BLaER1 treated with 17β-estradiol and CSF1 and Interleukin-3, amounts not matched to agents 10 nM and 100 nM (cell line): ENCODE data around the gene ATL2.

Experiments used
- H3K27ac ChIP-seq, 11 experiments: shearing (Covaris generic); formaldehyde crosslinking; 2 replicates each; pipeline ENCODE4 v1.8.1; 2022
- H3K27me3 ChIP-seq, 11 experiments: shearing (Covaris generic); formaldehyde crosslinking; 2 replicates each; pipeline ENCODE4 v1.8.1; 2022
- H3K36me3 ChIP-seq, 11 experiments: shearing (Covaris generic); formaldehyde crosslinking; 2 replicates each; pipeline ENCODE4 v1.8.1; 2022
- H3K4me1 ChIP-seq, 10 experiments: shearing (Covaris generic); formaldehyde crosslinking; 2 replicates each; pipeline ENCODE4 v1.8.1; 2022
- H3K4me2 ChIP-seq, 11 experiments: shearing (Covaris generic); formaldehyde crosslinking; 2 replicates each; pipeline ENCODE4 v1.8.1; 2022
- H3K4me3 ChIP-seq, 10 experiments: shearing (Covaris generic); formaldehyde crosslinking; 2 replicates each; pipeline ENCODE4 v1.8.1; 2022
- H3K9ac ChIP-seq, 11 experiments: shearing (Covaris generic); formaldehyde crosslinking; 2 replicates each; pipeline ENCODE4 v1.8.1; 2022
- H3K9me3 ChIP-seq, 11 experiments: shearing (Covaris generic); formaldehyde crosslinking; replicated peaks in 1 of 11; 2 replicates each; pipeline ENCODE4 v1.8.1; 2022
- H4K20me1 ChIP-seq, 11 experiments: shearing (Covaris generic); formaldehyde crosslinking; 2 replicates each; pipeline ENCODE4 v1.8.1; 2022
- Cebpa-rat ChIP-seq, 11 experiments: shearing (Covaris generic); IDR thresholded peaks; 2 replicates each; pipeline ENCODE4 v1.8.1; 2022

Gene ATL2

GRCh38 chr2:38274286-38275276 is 102.5 kb downstream of the ATL2 start:
- H3K4me2 ChIP-seq, result no peak overlapping the region
- no peak overlapping the region for H3K9ac ChIP-seq
- H3K4me3 ChIP-seq, result no peak overlapping the region
- no peak for TF ChIP-seq Cebpa-rat (IDR thresholded peaks at IDR 0.05)
- H3K36me3 ChIP-seq, result no peaks in the 10 kb centered on the region
- no peaks in the 10 kb centered on the region for H3K9me3 ChIP-seq
- no peaks in the 10 kb centered on the region for H3K4me1 ChIP-seq
- no peaks in the 10 kb centered on the region for H3K27me3 ChIP-seq
- no peak overlapping the region for H3K27ac ChIP-seq
- no peaks in the 10 kb centered on the region for H4K20me1 ChIP-seq

DNA sequence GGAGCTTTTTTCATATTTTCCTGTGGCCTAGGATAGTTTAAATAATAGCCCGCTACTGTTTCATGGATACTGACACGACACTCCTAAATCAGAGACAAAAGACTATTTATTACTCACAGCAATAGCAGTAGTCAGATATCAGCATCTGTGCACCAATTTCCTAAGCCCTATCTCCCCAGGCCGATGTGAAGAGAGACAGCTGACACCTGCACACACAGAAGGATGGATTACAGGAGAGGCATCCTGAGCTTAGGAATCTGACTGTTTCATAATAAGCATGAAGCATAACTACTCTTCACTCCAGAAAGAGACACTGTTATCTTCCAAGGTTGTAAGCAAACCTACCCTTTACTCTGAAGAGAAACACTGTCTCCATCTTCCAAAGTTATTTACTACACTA is 105.4 kb downstream of the ATL2 start:
- Histone ChIP-seq H3K4me2 (no peak overlapping the region), H3K27me3 (no peaks in the 10 kb centered on the region), H3K9ac (no peak overlapping the region), H3K9me3 (peaks cover 4 to 19% (median 8%) of the 10 kb centered on the region in 11 experiments; a peak in 21 of 22 replicates), H3K36me3 (no peaks in the 10 kb centered on the region), H3K4me3 (no peak overlapping the region), H3K4me1 (peaks cover 0 to 6% (median 0%) of the 10 kb centered on the region in 10 experiments; a peak in 3 of 20 replicates), H4K20me1 (no peaks in the 10 kb centered on the region), H3K27ac (no peak overlapping the region)
- TF ChIP-seq Cebpa-rat (IDR thresholded peaks at IDR 0.05), result no peak

- Histone ChIP-seq H3K36me3 (no peaks in the 10 kb centered on the region), H3K27ac (no peak overlapping the region), H3K4me3 (no peak overlapping the region), H3K9ac (no peak overlapping the region), H3K9me3 (peaks cover 16 to 30% (median 17%) of the 10 kb centered on the region in 11 experiments; a peak in 21 of 22 replicates), H3K4me2 (no peak overlapping the region), H4K20me1 (no peaks in the 10 kb centered on the region), H3K4me1 (peaks cover 0 to 18% (median 0%) of the 10 kb centered on the region in 10 experiments; a peak in 4 of 20 replicates), H3K27me3 (no peaks in the 10 kb centered on the region)
- TF ChIP-seq Cebpa-rat (IDR thresholded peaks at IDR 0.05), result no peak
Measured at GRCh38 chr2:38269421-38269820, 107.7 kb downstream of the ATL2 start.

DNA sequence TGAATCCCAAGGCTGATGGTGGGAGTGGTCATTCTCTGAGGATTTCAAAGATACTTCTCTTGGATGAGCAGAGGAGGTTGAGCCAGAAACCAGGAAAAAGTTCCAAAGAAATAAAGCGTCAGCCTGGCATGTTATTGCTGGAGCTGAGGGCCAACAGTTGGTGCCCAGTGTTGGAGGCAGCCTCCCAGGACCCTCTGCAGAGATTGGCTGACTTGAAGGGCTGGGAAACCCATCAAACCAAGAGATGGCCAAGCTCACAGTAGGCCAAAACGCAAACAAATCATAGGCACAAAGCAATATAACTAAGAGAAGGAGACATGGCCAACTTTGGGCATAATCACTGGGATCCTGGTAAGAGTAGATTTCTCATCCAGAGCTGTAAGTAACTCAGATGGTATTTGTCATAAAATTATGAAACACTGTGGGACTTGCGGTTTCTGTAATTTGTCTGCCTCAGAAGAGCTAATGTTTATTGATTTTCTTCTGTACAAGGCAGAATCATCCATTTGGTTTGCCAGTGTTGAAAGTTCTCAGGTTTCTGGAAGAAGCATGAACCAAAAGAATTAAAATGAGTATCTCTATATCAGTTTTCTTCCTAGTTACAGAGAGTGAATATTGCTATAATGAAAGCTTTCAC is 108.3 kb downstream of the ATL2 start:
- Histone ChIP-seq H3K27ac (no peak overlapping the region), H3K4me2 (no peak overlapping the region), H3K9ac (no peak overlapping the region), H3K27me3 (no peaks in the 10 kb centered on the region), H3K9me3 (peaks cover 16 to 30% (median 17%) of the 10 kb centered on the region in 11 experiments; a peak in 21 of 22 replicates), H3K36me3 (no peaks in the 10 kb centered on the region), H3K4me1 (peaks cover 0 to 19% (median 0%) of the 10 kb centered on the region in 10 experiments; a peak in 4 of 20 replicates), H4K20me1 (no peaks in the 10 kb centered on the region), H3K4me3 (no peak overlapping the region)
- TF ChIP-seq Cebpa-rat (IDR thresholded peaks at IDR 0.05), result no peak

DNA sequence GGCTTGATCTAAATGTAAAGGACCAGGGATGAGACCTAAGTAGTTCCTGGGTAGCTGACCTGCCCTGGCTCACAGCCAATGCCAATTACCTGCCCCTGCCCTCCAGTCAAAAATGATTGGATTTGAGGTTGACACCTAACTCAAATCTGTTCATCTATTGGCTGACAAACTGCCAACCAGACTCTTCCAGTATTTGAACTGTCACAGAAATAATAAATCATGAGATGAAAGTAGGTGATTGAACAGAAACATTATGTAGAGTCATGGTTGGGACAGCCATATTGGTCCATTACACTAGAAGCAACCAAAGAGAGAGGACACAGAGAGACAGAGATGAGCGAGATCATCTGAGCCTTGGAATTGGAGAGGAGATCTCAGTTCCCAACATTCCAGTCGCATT is 109.1 kb downstream of the ATL2 start:
- peaks cover 0 to 19% (median 0%) of the 10 kb centered on the region in 10 experiments; a peak in 4 of 20 replicates for H3K4me1 ChIP-seq
- H3K36me3 ChIP-seq, result no peaks in the 10 kb centered on the region
- H3K9me3 ChIP-seq, result peaks cover 16 to 30% (median 17%) of the 10 kb centered on the region in 11 experiments; a peak in 21 of 22 replicates
- H3K27me3 ChIP-seq, result no peaks in the 10 kb centered on the region
- H4K20me1 ChIP-seq, result no peaks in the 10 kb centered on the region
- H3K27ac ChIP-seq, result no peak overlapping the region
- no peak overlapping the region for H3K4me2 ChIP-seq
- H3K4me3 ChIP-seq, result no peak overlapping the region
- no peak for TF ChIP-seq Cebpa-rat (IDR thresholded peaks at IDR 0.05)
- no peak overlapping the region for H3K9ac ChIP-seq

GRCh38 chr2:38267270-38267925 is 109.7 kb downstream of the ATL2 start:
- Histone ChIP-seq H3K27me3 (no peaks in the 10 kb centered on the region), H3K4me2 (peak overlapping the region in 1 of 11 experiments; percentile 36; a peak in 3 of 22 replicates), H3K9me3 (peaks cover 16 to 30% (median 17%) of the 10 kb centered on the region in 11 experiments; a peak in 21 of 22 replicates), H3K4me1 (peaks cover 0 to 19% (median 0%) of the 10 kb centered on the region in 10 experiments; a peak in 4 of 20 replicates), H4K20me1 (no peaks in the 10 kb centered on the region), H3K36me3 (no peaks in the 10 kb centered on the region), H3K27ac (no peak overlapping the region), H3K4me3 (no peak overlapping the region), H3K9ac (no peak overlapping the region)
- no peak for TF ChIP-seq Cebpa-rat (IDR thresholded peaks at IDR 0.05)

- Histone ChIP-seq H3K9ac (no peak overlapping the region), H3K36me3 (no peaks in the 10 kb centered on the region), H3K9me3 (peaks cover 16 to 30% (median 17%) of the 10 kb centered on the region in 11 experiments; a peak in 21 of 22 replicates), H3K4me2 (peak overlapping the region in 1 of 11 experiments; percentile 36; a peak in 3 of 22 replicates), H4K20me1 (no peaks in the 10 kb centered on the region), H3K4me1 (peaks cover 0 to 25% (median 0%) of the 10 kb centered on the region in 10 experiments; a peak in 4 of 20 replicates), H3K4me3 (no peak overlapping the region), H3K27ac (no peak overlapping the region), H3K27me3 (no peaks in the 10 kb centered on the region)
- no peak for TF ChIP-seq Cebpa-rat (IDR thresholded peaks at IDR 0.05)
Measured at GRCh38 chr2:38266382-38267061, 110.6 kb downstream of the ATL2 start.

DNA sequence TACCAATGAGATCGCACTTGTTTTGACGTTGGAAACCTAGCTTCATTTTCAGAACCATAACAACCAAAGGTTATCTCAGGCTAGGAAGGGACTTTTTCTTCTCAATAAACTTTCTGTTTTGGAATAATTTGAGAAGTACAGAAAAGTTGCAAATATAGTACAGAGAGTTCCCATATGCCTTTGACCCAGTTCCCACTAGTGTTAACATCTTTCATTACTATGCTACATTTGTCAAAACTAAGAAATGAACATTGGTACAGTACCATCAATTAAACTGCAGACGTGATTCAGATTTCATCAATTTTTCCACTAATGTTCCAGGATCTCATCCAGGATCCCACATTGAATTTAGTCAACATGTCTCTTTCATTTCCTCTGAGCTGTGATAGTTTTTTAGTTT is 111.6 kb downstream of the ATL2 start:
- no peak for TF ChIP-seq Cebpa-rat (IDR thresholded peaks at IDR 0.05)
- no peak overlapping the region for H3K27ac ChIP-seq
- H3K27me3 ChIP-seq, result no peaks in the 10 kb centered on the region
- H3K4me1 ChIP-seq, result peaks cover 0 to 31% (median 0%) of the 10 kb centered on the region in 10 experiments; a peak in 4 of 20 replicates
- peaks cover 16 to 30% (median 17%) of the 10 kb centered on the region in 11 experiments; a peak in 21 of 22 replicates for H3K9me3 ChIP-seq
- no peak overlapping the region for H3K9ac ChIP-seq
- H3K4me2 ChIP-seq, result no peak overlapping the region
- H3K36me3 ChIP-seq, result no peaks in the 10 kb centered on the region
- no peaks in the 10 kb centered on the region for H4K20me1 ChIP-seq
- H3K4me3 ChIP-seq, result no peak overlapping the region
